HepG2 (cell line): ENCODE data around the gene MYADML2. TPM values are rescaled to one million over a fixed set of nuclear protein-coding genes. Genes with fewer than 3 reads are reported as not detected.

ENCODE experiments used
- GATAD1 ChIP-seq: IDR thresholded peaks from 2 replicates; pipeline ENCODE4 v1.6.1; 2016; ENCODE audit warnings: missing genetic modification reagents, missing compliant biosample characterization
- GFI1 ChIP-seq: sonication (generic); formaldehyde crosslinking; IDR thresholded peaks from 2 replicates; pipeline ENCODE4 v1.5.0; 2020; ENCODE audit warnings: missing genetic modification reagents, mild to moderate bottlenecking, borderline replicate concordance
- KLF16 ChIP-seq, 2 experiments: sonication (generic) in 1 of 2; formaldehyde crosslinking in 1 of 2; IDR thresholded peaks; 2 replicates each; pipeline versions ENCODE4 v1.6.1 to v1.8.0; 2016 to 2023; ENCODE audit warnings: missing genetic modification reagents in 2 of 2, missing compliant biosample characterization in 1 of 2
- NCOA5 ChIP-seq: sonication (generic); formaldehyde crosslinking; IDR thresholded peaks from 2 replicates; pipeline ENCODE4 v1.4.0; 2020; ENCODE audit warnings: missing genetic modification reagents
- PHF8 ChIP-seq: sonication (generic); formaldehyde crosslinking; IDR thresholded peaks from 2 replicates; pipeline ENCODE4 v1.5.0; 2020; ENCODE audit warnings: missing genetic modification reagents
- ZNF24 ChIP-seq: fragments of 450-650 bp; IDR thresholded peaks from 2 replicates; pipeline ENCODE4 v1.6.1; 2017; ENCODE audit warnings: antibody characterized with exemption, mild to moderate bottlenecking
- ZNF563 ChIP-seq: sonication (generic); formaldehyde crosslinking; IDR thresholded peaks from 2 replicates; pipeline ENCODE4 v1.8.0; 2022; ENCODE audit warnings: mild to moderate bottlenecking, moderate library complexity, missing genetic modification reagents
- ZNF564 ChIP-seq: sonication (generic); formaldehyde crosslinking; IDR thresholded peaks from 2 replicates; pipeline ENCODE4 v1.8.1; 2023; ENCODE audit warnings: mild to moderate bottlenecking, missing genetic modification reagents
- ZSCAN25 ChIP-seq: sonication (generic); formaldehyde crosslinking; IDR thresholded peaks from 2 replicates; pipeline ENCODE4 v1.8.0; 2022; ENCODE audit warnings: mild to moderate bottlenecking, missing genetic modification reagents
- ZZZ3 ChIP-seq: sonication (generic); formaldehyde crosslinking; IDR thresholded peaks from 2 replicates; pipeline ENCODE4 v1.4.0; 2020; ENCODE audit warnings: missing genetic modification reagents, mild to moderate bottlenecking, borderline replicate concordance
- polyA plus RNA-seq, 8 experiments: library from polyadenylated mRNA; depleted of rRNA in 3 of 8; stranded (reverse) in 7 of 8; unstranded in 1 of 8; fragments of >200 nt; fragmentation: Illumina TruSeq in 4 of 8; extraction: Trizol in 4 of 8; gene quantifications; 2 replicates each; pipeline versions ENCODE4 v1.2.1 to v1.2.3, GENCODE V29; 2011 to 2016; ENCODE audit warnings: low read depth in 4 of 8, missing spikeins in 1 of 8, mixed read lengths in 1 of 8; ENCODE audit not compliant: insufficient read depth in 1 of 8
- total RNA-seq, 5 experiments: library from RNA; depleted of rRNA; stranded (reverse); fragments of >200 nt; fragmentation: Illumina TruSeq; extraction: Trizol; gene quantifications; 2 replicates each; pipeline ENCODE4 v1.2.3, GENCODE V29; 2016; ENCODE audit warnings: low read depth in 1 of 5
- TF ChIP-seq, protein P1 (sequence below): sonication (generic); formaldehyde crosslinking; conservative IDR thresholded peaks from 2 replicates; pipeline ENCODE4 v1.5.0; 2020; ENCODE audit warnings: missing genetic modification reagents
- TF ChIP-seq, protein P2 (sequence below): sonication (generic); formaldehyde crosslinking; IDR thresholded peaks from 2 replicates; pipeline ENCODE4 v1.4.0; 2020; ENCODE audit warnings: missing genetic modification reagents
- TF ChIP-seq, protein P3 (sequence below): sonication (generic); formaldehyde crosslinking; IDR thresholded peaks from 2 replicates; pipeline ENCODE4 v1.5.0; 2020; ENCODE audit warnings: mild to moderate bottlenecking, low read depth, missing genetic modification reagents, borderline replicate concordance
- TF ChIP-seq, protein P4 (sequence below): sonication (generic); formaldehyde crosslinking; IDR thresholded peaks from 2 replicates; pipeline ENCODE4 v1.4.0; 2020; ENCODE audit warnings: mild to moderate bottlenecking, missing genetic modification reagents
- TF ChIP-seq, protein P5 (sequence below): sonication (generic); formaldehyde crosslinking; IDR thresholded peaks from 2 replicates; pipeline ENCODE4 v1.4.0; 2020; ENCODE audit warnings: missing genetic modification reagents

MYADML2 gene
- total and polyA plus RNA-seq, 2 of the 13 experiments (the other 11 are each of a cell fraction or from before 2014, with no cell fraction given), result not detected

DNA sequence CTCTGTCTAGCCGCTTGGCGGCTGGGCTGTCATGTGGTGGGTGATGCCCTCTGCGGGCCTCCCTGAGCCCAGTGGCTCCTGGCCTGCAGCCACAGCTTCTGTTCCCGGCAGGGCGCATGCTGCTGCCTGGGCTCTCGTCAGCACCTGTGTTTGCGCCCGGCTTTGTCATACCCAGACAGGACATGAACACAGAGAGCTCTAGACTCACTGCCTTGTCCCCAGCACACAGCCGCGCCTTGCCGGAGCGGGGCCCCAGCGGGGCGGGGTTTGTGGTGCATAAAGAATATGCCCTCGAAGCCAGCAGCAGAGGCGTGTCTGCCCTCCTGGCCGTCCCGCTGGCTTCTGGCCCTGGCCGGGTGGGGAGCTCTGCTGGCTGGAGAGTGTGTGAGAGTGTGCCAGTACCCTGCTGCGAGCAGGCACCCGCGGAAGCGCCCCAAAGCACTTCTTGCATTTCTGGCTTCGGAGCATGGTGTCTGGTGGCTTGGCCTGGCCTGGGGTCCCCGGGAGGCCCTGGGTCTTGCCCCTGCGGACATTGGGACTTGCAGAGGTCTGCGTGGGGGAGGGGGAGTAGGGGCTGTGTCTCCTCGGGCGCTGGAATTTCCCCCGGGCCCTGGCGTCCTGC is 44.8 kb upstream of the MYADML2 start (continued):
- TF ChIP-seq, protein P1, sequence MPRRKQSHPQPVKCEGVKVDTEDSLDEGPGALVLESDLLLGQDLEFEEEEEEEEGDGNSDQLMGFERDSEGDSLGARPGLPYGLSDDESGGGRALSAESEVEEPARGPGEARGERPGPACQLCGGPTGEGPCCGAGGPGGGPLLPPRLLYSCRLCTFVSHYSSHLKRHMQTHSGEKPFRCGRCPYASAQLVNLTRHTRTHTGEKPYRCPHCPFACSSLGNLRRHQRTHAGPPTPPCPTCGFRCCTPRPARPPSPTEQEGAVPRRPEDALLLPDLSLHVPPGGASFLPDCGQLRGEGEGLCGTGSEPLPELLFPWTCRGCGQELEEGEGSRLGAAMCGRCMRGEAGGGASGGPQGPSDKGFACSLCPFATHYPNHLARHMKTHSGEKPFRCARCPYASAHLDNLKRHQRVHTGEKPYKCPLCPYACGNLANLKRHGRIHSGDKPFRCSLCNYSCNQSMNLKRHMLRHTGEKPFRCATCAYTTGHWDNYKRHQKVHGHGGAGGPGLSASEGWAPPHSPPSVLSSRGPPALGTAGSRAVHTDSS (CRISPR knock-in tag), result no peak
- TF ChIP-seq ZNF564 (CRISPR knock-in tag), result 0 out of 2 replicates have a peak, but pooled peaks have one; percentile 27
- TF ChIP-seq GFI1 (CRISPR knock-in tag), result peak; percentile 36
- no peak; the same call in 1 of the 2 replicates for TF ChIP-seq ZZZ3 (CRISPR knock-in tag)
- TF ChIP-seq GATAD1, result peak; percentile 81
- peak in 1 of 2 experiments; percentile 86; a peak in 1 of 4 replicates for TF ChIP-seq KLF16 (CRISPR knock-in tag; IDR thresholded peaks at IDR 0.05)
- TF ChIP-seq NCOA5 (CRISPR knock-in tag), result no peak
- TF ChIP-seq ZSCAN25 (CRISPR knock-in tag), result peak; percentile 61
- TF ChIP-seq ZNF24, result no peak
- TF ChIP-seq, protein P2, sequence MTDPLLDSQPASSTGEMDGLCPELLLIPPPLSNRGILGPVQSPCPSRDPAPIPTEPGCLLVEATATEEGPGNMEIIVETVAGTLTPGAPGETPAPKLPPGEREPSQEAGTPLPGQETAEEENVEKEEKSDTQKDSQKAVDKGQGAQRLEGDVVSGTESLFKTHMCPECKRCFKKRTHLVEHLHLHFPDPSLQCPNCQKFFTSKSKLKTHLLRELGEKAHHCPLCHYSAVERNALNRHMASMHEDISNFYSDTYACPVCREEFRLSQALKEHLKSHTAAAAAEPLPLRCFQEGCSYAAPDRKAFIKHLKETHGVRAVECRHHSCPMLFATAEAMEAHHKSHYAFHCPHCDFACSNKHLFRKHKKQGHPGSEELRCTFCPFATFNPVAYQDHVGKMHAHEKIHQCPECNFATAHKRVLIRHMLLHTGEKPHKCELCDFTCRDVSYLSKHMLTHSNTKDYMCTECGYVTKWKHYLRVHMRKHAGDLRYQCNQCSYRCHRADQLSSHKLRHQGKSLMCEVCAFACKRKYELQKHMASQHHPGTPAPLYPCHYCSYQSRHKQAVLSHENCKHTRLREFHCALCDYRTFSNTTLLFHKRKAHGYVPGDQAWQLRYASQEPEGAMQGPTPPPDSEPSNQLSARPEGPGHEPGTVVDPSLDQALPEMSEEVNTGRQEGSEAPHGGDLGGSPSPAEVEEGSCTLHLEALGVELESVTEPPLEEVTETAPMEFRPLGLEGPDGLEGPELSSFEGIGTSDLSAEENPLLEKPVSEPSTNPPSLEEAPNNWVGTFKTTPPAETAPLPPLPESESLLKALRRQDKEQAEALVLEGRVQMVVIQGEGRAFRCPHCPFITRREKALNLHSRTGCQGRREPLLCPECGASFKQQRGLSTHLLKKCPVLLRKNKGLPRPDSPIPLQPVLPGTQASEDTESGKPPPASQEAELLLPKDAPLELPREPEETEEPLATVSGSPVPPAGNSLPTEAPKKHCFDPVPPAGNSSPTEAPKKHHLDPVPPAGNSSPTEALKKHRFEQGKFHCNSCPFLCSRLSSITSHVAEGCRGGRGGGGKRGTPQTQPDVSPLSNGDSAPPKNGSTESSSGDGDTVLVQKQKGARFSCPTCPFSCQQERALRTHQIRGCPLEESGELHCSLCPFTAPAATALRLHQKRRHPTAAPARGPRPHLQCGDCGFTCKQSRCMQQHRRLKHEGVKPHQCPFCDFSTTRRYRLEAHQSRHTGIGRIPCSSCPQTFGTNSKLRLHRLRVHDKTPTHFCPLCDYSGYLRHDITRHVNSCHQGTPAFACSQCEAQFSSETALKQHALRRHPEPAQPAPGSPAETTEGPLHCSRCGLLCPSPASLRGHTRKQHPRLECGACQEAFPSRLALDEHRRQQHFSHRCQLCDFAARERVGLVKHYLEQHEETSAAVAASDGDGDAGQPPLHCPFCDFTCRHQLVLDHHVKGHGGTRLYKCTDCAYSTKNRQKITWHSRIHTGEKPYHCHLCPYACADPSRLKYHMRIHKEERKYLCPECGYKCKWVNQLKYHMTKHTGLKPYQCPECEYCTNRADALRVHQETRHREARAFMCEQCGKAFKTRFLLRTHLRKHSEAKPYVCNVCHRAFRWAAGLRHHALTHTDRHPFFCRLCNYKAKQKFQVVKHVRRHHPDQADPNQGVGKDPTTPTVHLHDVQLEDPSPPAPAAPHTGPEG (CRISPR knock-in tag), result peak; percentile 80; the same call in 1 of the 2 replicates
- TF ChIP-seq, protein P3, sequence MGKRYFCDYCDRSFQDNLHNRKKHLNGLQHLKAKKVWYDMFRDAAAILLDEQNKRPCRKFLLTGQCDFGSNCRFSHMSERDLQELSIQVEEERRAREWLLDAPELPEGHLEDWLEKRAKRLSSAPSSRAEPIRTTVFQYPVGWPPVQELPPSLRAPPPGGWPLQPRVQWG (CRISPR knock-in tag), result no peak
- TF ChIP-seq, protein P4, sequence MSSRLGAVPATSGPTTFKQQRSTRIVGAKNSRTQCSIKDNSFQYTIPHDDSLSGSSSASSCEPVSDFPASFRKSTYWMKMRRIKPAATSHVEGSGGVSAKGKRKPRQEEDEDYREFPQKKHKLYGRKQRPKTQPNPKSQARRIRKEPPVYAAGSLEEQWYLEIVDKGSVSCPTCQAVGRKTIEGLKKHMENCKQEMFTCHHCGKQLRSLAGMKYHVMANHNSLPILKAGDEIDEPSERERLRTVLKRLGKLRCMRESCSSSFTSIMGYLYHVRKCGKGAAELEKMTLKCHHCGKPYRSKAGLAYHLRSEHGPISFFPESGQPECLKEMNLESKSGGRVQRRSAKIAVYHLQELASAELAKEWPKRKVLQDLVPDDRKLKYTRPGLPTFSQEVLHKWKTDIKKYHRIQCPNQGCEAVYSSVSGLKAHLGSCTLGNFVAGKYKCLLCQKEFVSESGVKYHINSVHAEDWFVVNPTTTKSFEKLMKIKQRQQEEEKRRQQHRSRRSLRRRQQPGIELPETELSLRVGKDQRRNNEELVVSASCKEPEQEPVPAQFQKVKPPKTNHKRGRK (CRISPR knock-in tag), result no peak; the same call in 1 of the 2 replicates
- TF ChIP-seq, protein P5, sequence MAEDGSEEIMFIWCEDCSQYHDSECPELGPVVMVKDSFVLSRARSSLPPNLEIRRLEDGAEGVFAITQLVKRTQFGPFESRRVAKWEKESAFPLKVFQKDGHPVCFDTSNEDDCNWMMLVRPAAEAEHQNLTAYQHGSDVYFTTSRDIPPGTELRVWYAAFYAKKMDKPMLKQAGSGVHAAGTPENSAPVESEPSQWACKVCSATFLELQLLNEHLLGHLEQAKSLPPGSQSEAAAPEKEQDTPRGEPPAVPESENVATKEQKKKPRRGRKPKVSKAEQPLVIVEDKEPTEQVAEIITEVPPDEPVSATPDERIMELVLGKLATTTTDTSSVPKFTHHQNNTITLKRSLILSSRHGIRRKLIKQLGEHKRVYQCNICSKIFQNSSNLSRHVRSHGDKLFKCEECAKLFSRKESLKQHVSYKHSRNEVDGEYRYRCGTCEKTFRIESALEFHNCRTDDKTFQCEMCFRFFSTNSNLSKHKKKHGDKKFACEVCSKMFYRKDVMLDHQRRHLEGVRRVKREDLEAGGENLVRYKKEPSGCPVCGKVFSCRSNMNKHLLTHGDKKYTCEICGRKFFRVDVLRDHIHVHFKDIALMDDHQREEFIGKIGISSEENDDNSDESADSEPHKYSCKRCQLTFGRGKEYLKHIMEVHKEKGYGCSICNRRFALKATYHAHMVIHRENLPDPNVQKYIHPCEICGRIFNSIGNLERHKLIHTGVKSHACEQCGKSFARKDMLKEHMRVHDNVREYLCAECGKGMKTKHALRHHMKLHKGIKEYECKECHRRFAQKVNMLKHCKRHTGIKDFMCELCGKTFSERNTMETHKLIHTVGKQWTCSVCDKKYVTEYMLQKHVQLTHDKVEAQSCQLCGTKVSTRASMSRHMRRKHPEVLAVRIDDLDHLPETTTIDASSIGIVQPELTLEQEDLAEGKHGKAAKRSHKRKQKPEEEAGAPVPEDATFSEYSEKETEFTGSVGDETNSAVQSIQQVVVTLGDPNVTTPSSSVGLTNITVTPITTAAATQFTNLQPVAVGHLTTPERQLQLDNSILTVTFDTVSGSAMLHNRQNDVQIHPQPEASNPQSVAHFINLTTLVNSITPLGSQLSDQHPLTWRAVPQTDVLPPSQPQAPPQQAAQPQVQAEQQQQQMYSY, result peak; percentile 81
- TF ChIP-seq ZNF563 (CRISPR knock-in tag), result peak; percentile 88
- TF ChIP-seq PHF8 (CRISPR knock-in tag), result peak; percentile 62
